CD14-positive monocyte (primary cell): ENCODE results near the gene MYO1D. TPM values are rescaled to one million over a fixed set of nuclear protein-coding genes. Genes with fewer than 3 reads are reported as not detected.

Experiments used
- DNase-seq, 3 donors: peaks; one replicate each; pipeline ENCODE4 v3.0.0-alpha.2; 2011 to 2022
- H2AFZ ChIP-seq: 2 replicates; pipeline ENCODE4 v1.6.0; 2012; ENCODE audit warnings: mild to moderate bottlenecking, low read depth, low read length, inconsistent platforms; ENCODE audit not compliant: insufficient read depth, poor library complexity, severe bottlenecking
- H3K27ac ChIP-seq, 2 donors: 1 replicate in 1 of 2; 2 replicates in 1 of 2; pipeline ENCODE4 v1.5.1; 2012 to 2013; ENCODE audit warnings: low read length in 2 of 2, control low read depth in 1 of 2, inconsistent platforms in 1 of 2, low read depth in 1 of 2, mild to moderate bottlenecking in 1 of 2
- H3K27me3 ChIP-seq, 2 donors: one replicate each; pipeline versions ENCODE4 v1.6.0 to v1.6.1; 2011 to 2013; ENCODE audit warnings: low read length in 2 of 2; ENCODE audit not compliant: control insufficient read depth in 2 of 2, insufficient read depth in 2 of 2
- H3K36me3 ChIP-seq, 2 donors: replicated peaks in 1 of 2; 1 replicate in 1 of 2; 2 replicates in 1 of 2; pipeline versions ENCODE4 v1.5.1 to v1.6.1; 2012 to 2013; ENCODE audit warnings: low read length in 2 of 2, control low read depth in 1 of 2, inconsistent platforms in 1 of 2, mild to moderate bottlenecking in 1 of 2; ENCODE audit not compliant: insufficient read depth in 2 of 2, control insufficient read depth in 1 of 2
- H3K4me1 ChIP-seq, 2 donors: 1 replicate in 1 of 2; 2 replicates in 1 of 2; pipeline versions ENCODE4 v1.5.1 to v1.6.1; 2012 to 2013; ENCODE audit warnings: low read length in 2 of 2, control low read depth in 1 of 2, inconsistent platforms in 1 of 2, mild to moderate bottlenecking in 1 of 2, moderate library complexity in 1 of 2; ENCODE audit not compliant: insufficient read depth in 2 of 2, control insufficient read depth in 1 of 2
- H3K4me2 ChIP-seq: replicated peaks from 2 replicates; pipeline ENCODE3; 2012; ENCODE audit warnings: low read length, moderate library complexity, mild to moderate bottlenecking; ENCODE audit not compliant: poor library complexity, severe bottlenecking; ENCODE audit errors: extremely low read depth
- H3K4me3 ChIP-seq, 3 experiments: fragments of 200-600 bp in 1 of 3; sonication (generic) in 1 of 3; replicated peaks in 1 of 3; 1 replicate in 2 of 3; 2 replicates in 1 of 3; pipeline ENCODE4 v1.5.1; 2011 to 2013; ENCODE audit warnings: low read length in 3 of 3, mild to moderate bottlenecking in 3 of 3, control low read depth in 2 of 3, low read depth in 2 of 3, inconsistent platforms in 1 of 3, moderate library complexity in 1 of 3
- H3K79me2 ChIP-seq: 2 replicates; pipeline ENCODE4 v1.6.0; 2012; ENCODE audit warnings: mild to moderate bottlenecking, control low read depth, inconsistent platforms, low read length, moderate library complexity; ENCODE audit not compliant: insufficient read depth
- H3K9ac ChIP-seq: 2 replicates; pipeline ENCODE4 v1.6.0; 2017; ENCODE audit warnings: low read length, mild to moderate bottlenecking; ENCODE audit not compliant: insufficient read depth, poor library complexity, severe bottlenecking
- H3K9me3 ChIP-seq, 2 donors: replicated peaks in 1 of 2; 1 replicate in 1 of 2; 2 replicates in 1 of 2; pipeline versions ENCODE4 v1.5.1 to v1.6.1; 2012 to 2013; ENCODE audit warnings: low read length in 2 of 2, control low read depth in 1 of 2; ENCODE audit not compliant: control insufficient read depth in 1 of 2, insufficient read depth in 1 of 2
- H4K20me1 ChIP-seq: 2 replicates; pipeline ENCODE4 v1.6.0; 2012; ENCODE audit warnings: mild to moderate bottlenecking, low read length, control low read depth, moderate library complexity; ENCODE audit not compliant: insufficient read depth
- H3K27ac Mint-ChIP-seq, 7 donors: one replicate each; pipeline ENCODE4 v1.8.0; 2020; ENCODE audit warnings: mild to moderate bottlenecking in 7 of 7, mixed read lengths in 7 of 7, moderate library complexity in 6 of 7, inconsistent platforms in 2 of 7
- H3K27me3 Mint-ChIP-seq, 3 donors: one replicate each; pipeline ENCODE4 v1.8.0; 2021 to 2022; ENCODE audit warnings: low read depth in 3 of 3, mild to moderate bottlenecking in 3 of 3, mixed read lengths in 3 of 3, moderate library complexity in 3 of 3, inconsistent platforms in 1 of 3
- H3K36me3 Mint-ChIP-seq, 2 donors: one replicate each; pipeline ENCODE4 v1.8.0; 2020; ENCODE audit warnings: mixed read lengths in 2 of 2, inconsistent platforms in 1 of 2, mild to moderate bottlenecking in 1 of 2
- H3K4me1 Mint-ChIP-seq: one replicate; pipeline ENCODE4 v1.8.0; 2020; ENCODE audit warnings: mild to moderate bottlenecking, mixed read lengths
- H3K4me3 Mint-ChIP-seq, 2 donors: one replicate each; pipeline ENCODE4 v1.8.0; 2020; ENCODE audit warnings: mild to moderate bottlenecking in 2 of 2, mixed read lengths in 2 of 2, moderate library complexity in 1 of 2
- H3K9me3 Mint-ChIP-seq, 7 donors: one replicate each; pipeline ENCODE4 v1.8.0; 2020 to 2022; ENCODE audit warnings: mixed read lengths in 7 of 7, mild to moderate bottlenecking in 6 of 7, moderate library complexity in 6 of 7, inconsistent platforms in 2 of 7
- WGBS: methylation state at CpG from one replicate; pipeline ENCODE4 v1.1.5; 2013; ENCODE audit warnings: missing lambda C conversion rate; ENCODE audit not compliant: insufficient coverage; 5-methylcytosine and 5-hydroxymethylcytosine counted together
- intact Hi-C, 2 donors: fragments of 100-400 bp; cut with micrococcal nuclease; formaldehyde crosslinking; loops; one replicate each; pipeline versions ENCODE4 v1.15.0 to v1.15.1; 2023
- polyA plus RNA-seq, 3 donors: library from polyadenylated mRNA; depleted of rRNA in 1 of 3; unstranded in 2 of 3; stranded (reverse) in 1 of 3; fragments of 300-500 nt in 2 of 3; fragments of >200 nt in 1 of 3; fragmentation: Illumina TruSeq in 2 of 3; gene quantifications; 1 replicate in 2 of 3; 2 replicates in 1 of 3; pipeline ENCODE4 v1.2.3, GENCODE V29; 2012 to 2021
- TF ChIP-seq, protein P1 (sequence below): fragments of 200-600 bp; IDR thresholded peaks from one replicate; pipeline ENCODE4 v1.8.0; 2022; ENCODE audit warnings: antibody characterized with exemption, mild to moderate bottlenecking

MYO1D gene
- polyA plus RNA-seq, 3 donors: 0.22 to 0.39 (median 0.26) TPM

DNA sequence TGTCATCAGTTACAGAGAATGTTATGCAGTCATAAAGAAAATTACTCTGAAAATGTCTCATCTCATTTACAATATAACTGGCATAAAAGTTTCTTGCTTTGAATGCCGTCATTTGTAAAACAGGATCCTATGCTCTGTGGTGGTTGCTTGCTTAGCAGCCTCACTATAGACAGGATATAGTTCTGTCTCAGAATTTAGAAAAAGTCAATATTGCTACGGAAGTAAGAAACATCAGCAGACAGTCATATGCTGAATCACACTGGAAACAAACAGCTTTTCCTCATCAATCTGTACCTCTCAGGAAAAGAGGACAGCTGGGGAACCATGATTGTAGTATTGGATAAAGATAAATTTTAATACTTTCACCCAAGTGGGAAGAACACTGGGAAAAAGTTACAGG, 105.5 kb downstream of the MYO1D start:
- Mint-ChIP-seq H3K27ac (no peak overlapping the region), H3K4me3 (no peak overlapping the region), H3K36me3 (no peaks in the 10 kb centered on the region), H3K27me3 (peaks cover 4 to 9% (median 5%) of the 10 kb centered on the region in 3 donors), H3K4me1 (no peaks in the 10 kb centered on the region), H3K9me3 (no peaks in the 10 kb centered on the region)
- H3K9ac ChIP-seq: no peak overlapping the region
- no peaks in the 10 kb centered on the region for H3K79me2 ChIP-seq
- intact Hi-C loops: no loop called here
- no peaks in the 10 kb centered on the region for H3K9me3 ChIP-seq
- no peaks in the 10 kb centered on the region for H3K27me3 ChIP-seq
- no peak for DNase-seq
- H3K4me3 ChIP-seq: no peak overlapping the region
- TF ChIP-seq, protein P1, sequence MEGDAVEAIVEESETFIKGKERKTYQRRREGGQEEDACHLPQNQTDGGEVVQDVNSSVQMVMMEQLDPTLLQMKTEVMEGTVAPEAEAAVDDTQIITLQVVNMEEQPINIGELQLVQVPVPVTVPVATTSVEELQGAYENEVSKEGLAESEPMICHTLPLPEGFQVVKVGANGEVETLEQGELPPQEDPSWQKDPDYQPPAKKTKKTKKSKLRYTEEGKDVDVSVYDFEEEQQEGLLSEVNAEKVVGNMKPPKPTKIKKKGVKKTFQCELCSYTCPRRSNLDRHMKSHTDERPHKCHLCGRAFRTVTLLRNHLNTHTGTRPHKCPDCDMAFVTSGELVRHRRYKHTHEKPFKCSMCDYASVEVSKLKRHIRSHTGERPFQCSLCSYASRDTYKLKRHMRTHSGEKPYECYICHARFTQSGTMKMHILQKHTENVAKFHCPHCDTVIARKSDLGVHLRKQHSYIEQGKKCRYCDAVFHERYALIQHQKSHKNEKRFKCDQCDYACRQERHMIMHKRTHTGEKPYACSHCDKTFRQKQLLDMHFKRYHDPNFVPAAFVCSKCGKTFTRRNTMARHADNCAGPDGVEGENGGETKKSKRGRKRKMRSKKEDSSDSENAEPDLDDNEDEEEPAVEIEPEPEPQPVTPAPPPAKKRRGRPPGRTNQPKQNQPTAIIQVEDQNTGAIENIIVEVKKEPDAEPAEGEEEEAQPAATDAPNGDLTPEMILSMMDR: no peak
- no CpG with 5 or more reads among the region's 2 CpGs for WGBS
- H3K27ac ChIP-seq: no peak overlapping the region
- H3K36me3 ChIP-seq: no peaks in the 10 kb centered on the region
- H3K4me2 ChIP-seq: no peak overlapping the region
- no peak overlapping the region for H2AFZ ChIP-seq
- H3K4me1 ChIP-seq: no peaks in the 10 kb centered on the region
- H4K20me1 ChIP-seq: no peaks in the 10 kb centered on the region

DNA sequence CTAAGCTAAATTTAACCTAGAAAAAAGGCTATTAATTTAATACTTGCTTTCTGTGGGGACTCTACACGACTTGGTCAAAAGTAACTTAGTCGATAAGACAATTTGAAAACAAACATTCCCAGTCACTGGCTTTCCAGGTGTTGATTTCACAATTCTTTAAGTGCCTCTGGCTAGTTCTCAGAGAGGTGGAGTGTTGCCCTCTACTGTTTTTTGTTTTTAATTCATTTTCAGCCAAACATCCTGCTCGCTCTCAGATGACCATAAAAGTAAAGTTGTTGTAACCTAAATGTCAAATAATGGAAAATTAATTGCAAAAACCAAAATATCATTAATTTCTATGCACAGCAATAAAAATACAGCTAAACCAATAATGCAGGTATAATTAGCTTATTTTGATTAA, 107.1 kb downstream of the MYO1D start:
- Mint-ChIP-seq H3K27me3 (peaks cover 5 to 9% (median 6%) of the 10 kb centered on the region in 3 donors), H3K27ac (no peak overlapping the region), H3K9me3 (no peaks in the 10 kb centered on the region), H3K4me1 (no peaks in the 10 kb centered on the region), H3K36me3 (no peaks in the 10 kb centered on the region), H3K4me3 (no peak overlapping the region)
- TF ChIP-seq, protein P1: no peak
- H3K36me3 ChIP-seq: no peaks in the 10 kb centered on the region
- H3K4me1 ChIP-seq: no peaks in the 10 kb centered on the region
- no peaks in the 10 kb centered on the region for H4K20me1 ChIP-seq
- intact Hi-C loops: no loop called here
- no peaks in the 10 kb centered on the region for H3K27me3 ChIP-seq
- no peak overlapping the region for H2AFZ ChIP-seq
- H3K27ac ChIP-seq: no peak overlapping the region
- 75% methylated on average over 2 of the region's 3 CpGs for WGBS
- no peak overlapping the region for H3K4me3 ChIP-seq
- no peak overlapping the region for H3K4me2 ChIP-seq
- H3K9me3 ChIP-seq: no peaks in the 10 kb centered on the region
- H3K79me2 ChIP-seq: no peaks in the 10 kb centered on the region
- no peak for DNase-seq
- no peak overlapping the region for H3K9ac ChIP-seq
